Stimulated activated CD8-positive, alpha-beta memory T cell treated with anti-CD3 and anti-CD28 coated beads, Interleukin-12 subunit alpha, Interleukin-12 subunit beta, amount 100 ng/mL, for 24 hours (primary cell): ENCODE data around the gene SARNP.

Experiments used
- DNase-seq: peaks from one replicate; pipeline ENCODE4 v3.0.0-alpha.2; 2020; ENCODE audit errors: extremely low read depth

Gene SARNP

GRCh38 chr12:55711786-55712553, 105.6 kb downstream of the SARNP start:
- DNase-seq: no peak

DNA sequence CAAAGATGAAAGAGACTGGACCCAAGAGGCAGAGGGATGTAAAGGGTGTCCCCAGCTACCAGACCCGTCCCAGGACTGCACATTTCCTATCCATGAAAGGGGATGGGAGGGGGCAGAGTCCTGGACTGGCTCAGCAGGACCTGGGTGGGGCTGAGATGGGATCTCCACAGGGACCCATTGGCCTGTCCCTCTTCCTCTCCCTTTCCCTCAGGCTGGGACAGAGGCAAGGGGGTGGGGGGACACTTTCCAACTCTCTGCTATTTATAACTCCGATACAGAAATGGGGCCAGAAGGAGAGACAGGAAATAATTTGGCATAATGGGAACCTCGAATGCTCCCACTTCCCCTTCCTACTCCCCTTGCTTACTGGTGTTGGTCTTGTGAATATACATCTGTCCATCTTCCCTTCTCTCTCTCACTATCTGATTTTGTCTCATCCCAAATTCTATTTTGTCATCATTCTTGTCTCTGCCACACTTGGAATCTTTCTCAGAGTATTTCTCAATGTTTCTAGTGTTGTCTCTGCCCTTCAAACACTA, 108.8 kb downstream of the SARNP start:
- no peak for DNase-seq

- DNase-seq: no peak
Observed at GRCh38 chr12:55707841-55708694, 109.5 kb downstream of the SARNP start, which contains the start of gene ITGA7. Gene ITGA7 (minus strand): TSS chr12:55707904. CDS start chr12:55707682, 222 bp downstream.
